Heart right ventricle (tissue), 16 donors: ENCODE results near the gene GLS. TPM values are rescaled to one million over a fixed set of nuclear protein-coding genes. Genes with fewer than 3 reads are reported as not detected.

ENCODE experiments used
- ATAC-seq, 8 donors: fragments of 200-7000 bp; cut with Tn5 transposase; one replicate each; pipeline ENCODE4 v1.9.1; 2020; ENCODE audit warnings: mild to moderate bottlenecking in 8 of 8, moderate library complexity in 8 of 8, moderate number of reproducible peaks in 1 of 8
- DNase-seq, 2 donors: peaks; one replicate each; pipeline ENCODE4 v3.0.0-alpha.2; 2020
- H3K27ac ChIP-seq, 10 donors: fragments of 200-600 bp; sonication (generic) in 2 of 10; one replicate each; pipeline versions ENCODE4 v1.5.0 to v1.8.0; 2020 to 2022; ENCODE audit warnings: mild to moderate bottlenecking in 3 of 10
- H3K27me3 ChIP-seq, 7 donors: fragments of 200-600 bp; one replicate each; pipeline ENCODE4 v1.8.0; 2021 to 2022; ENCODE audit warnings: mild to moderate bottlenecking in 2 of 7
- H3K36me3 ChIP-seq, 9 donors: fragments of 200-600 bp; sonication (generic) in 1 of 9; one replicate each; pipeline versions ENCODE4 v1.5.0 to v1.8.0; 2020 to 2022; ENCODE audit warnings: mild to moderate bottlenecking in 2 of 9
- H3K4me1 ChIP-seq, 9 donors: fragments of 200-600 bp; sonication (generic) in 1 of 9; one replicate each; pipeline versions ENCODE4 v1.5.0 to v1.8.0; 2020 to 2022; ENCODE audit warnings: mild to moderate bottlenecking in 4 of 9
- H3K4me3 ChIP-seq, 10 donors: fragments of 200-600 bp; sonication (generic) in 2 of 10; one replicate each; pipeline versions ENCODE4 v1.5.0 to v1.8.0; 2020 to 2022; ENCODE audit warnings: mild to moderate bottlenecking in 7 of 10, moderate library complexity in 2 of 10
- H3K9me3 ChIP-seq, 11 donors: fragments of 200-600 bp in 10 of 11; sonication (generic) in 2 of 11; one replicate each; pipeline versions ENCODE4 v1.5.0 to v1.8.0; 2013 to 2022; ENCODE audit warnings: mild to moderate bottlenecking in 2 of 11, control low read depth in 1 of 11, moderate library complexity in 1 of 11
- CTCF ChIP-seq, 9 donors: fragments of 200-600 bp; sonication (generic) in 2 of 9; IDR thresholded peaks; one replicate each; pipeline versions ENCODE4 v1.5.0 to v1.8.0; 2021 to 2022; ENCODE audit warnings: antibody characterized with exemption in 9 of 9, mild to moderate bottlenecking in 5 of 9, moderate library complexity in 1 of 9
- whole genome bisulfite sequencing, 2 donors: extraction: QIAGEN DNeasy Blood & Tissue Kit; methylation state at CpG; one replicate each; pipeline ENCODE4 v1.1.7; 2013; ENCODE audit warnings: inconsistent platforms in 1 of 2; 5-methylcytosine and 5-hydroxymethylcytosine counted together
- intact Hi-C, 10 donors: fragments of 100-400 bp; cut with DNase I; formaldehyde crosslinking; loops; one replicate each; pipeline versions ENCODE4 v1.11.1 to v1.14.2; 2022
- polyA plus RNA-seq, 2 donors: library from polyadenylated mRNA; stranded (reverse); fragments of 200-250 nt; gene quantifications; one replicate each; pipeline ENCODE4 v1.2.3, GENCODE V29; 2013
- total RNA-seq, 10 donors: library from RNA; stranded (reverse); fragmentation: NEBNext Ultra II Directional in 3 of 10; extraction: Animal tissue kit (Norgen Biotek cat#: 25700) in 3 of 10; gene quantifications; one replicate each; pipeline versions ENCODE4 v1.2.1 to v1.2.4, GENCODE V29; 2021 to 2023
- donor health status: Arrhythmogenic right ventricular cardiomyopathy.
- donor health status: ischemic (EF 13 %, LVEDD 7.1; RV severe dilation, severe dysfunction).
- donor health status: healthy with polysubstance abuse.
- donor health status: DM: no; HTN: yes; CAD: no.
- donor health status: DM: no; HTN: no; CAD: no.
- donor health status: ischemic (EF 25% LVEDD 6.9; RV normal size, moderate dysfunction).
- donor health status: ischemic (EF 25% LVEDD 5.7; RV mildly dilated, moderate dysfunction).
- donor health status: healthy.
- donor health status: DM: yes; HTN: yes; CAD: no.
- donor health status: Ischemic cardiomyopathy.
- donor health status: ischemic (EF 35%, LVEDD 5.7; RV mildly dilated, moderate dysfunction).
- donor health status: nonischemic (EF 11% LVEDD 7.7; RV severe dilation, severe dysfunction).
- donor health status: DM: yes; HTN: yes; CAD: no.
- donor health status: PGD.
- donor health status: ischemic (EF 29% LVEDD 5.4; RV normal size, mild dysfunction).
- donor health status: nonischemic (EF 23%, LVEDD 6.1; RV moderate dilation, normal function).

The GLS gene
- total and polyA plus RNA-seq, 12 donors: 17.1 to 73.5 (median 54.3) TPM

DNA sequence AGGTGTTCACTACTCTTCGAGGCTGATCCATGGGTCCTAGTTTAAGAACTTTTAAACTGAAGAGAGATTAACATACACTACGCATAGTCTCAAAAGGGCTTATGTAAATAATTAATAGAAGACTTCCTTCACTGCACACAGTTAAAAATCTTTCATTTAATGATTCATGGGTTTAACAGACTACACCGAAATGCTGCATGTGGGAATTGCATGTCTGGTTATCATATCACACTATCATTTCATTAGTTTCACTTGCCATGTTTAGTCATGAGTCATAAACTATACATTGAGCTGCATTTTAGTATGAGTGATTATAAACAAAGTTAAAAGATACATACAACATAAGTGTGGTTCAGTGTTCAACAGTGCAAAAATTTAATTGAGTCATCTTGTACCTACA is 31.2 kb downstream of the GLS start:
- 86 to 92% methylated on average over 3 of the region's 3 CpGs for WGBS, 2 donors
- peaks cover 0 to 93% (median 5%) of the 10 kb centered on the region in 9 donors for H3K36me3 ChIP-seq
- H3K9me3 ChIP-seq: no peaks in the 10 kb centered on the region
- intact Hi-C loops: no loop called here
- TF ChIP-seq CTCF (IDR thresholded peaks at IDR 0.05): no peak
- H3K27ac ChIP-seq: no peak overlapping the region
- no peak overlapping the region for H3K4me3 ChIP-seq
- DNase-seq (no peak), ATAC-seq (no peak)
- peaks cover 0 to 9% (median 0%) of the 10 kb centered on the region in 9 donors for H3K4me1 ChIP-seq
- H3K27me3 ChIP-seq: no peaks in the 10 kb centered on the region

DNA sequence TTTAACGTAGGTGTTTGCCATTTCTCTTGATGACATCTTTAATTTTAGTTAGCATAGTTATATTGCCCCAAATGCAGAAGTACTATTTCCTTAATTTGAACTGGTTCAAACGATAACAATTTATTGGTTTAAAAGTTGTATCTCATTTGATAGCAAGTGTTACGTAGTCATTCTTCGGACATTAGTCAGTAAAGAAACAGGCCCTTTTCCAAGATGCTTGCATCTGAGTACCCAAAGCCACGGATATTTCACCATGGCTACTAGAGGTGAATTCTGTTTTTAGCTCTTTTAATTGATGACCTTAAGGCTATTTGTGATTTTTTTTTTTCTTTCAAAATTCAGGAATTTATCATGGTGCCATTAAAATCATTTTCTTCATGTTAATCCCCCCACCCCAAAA is 32.1 kb downstream of the GLS start:
- 86 to 88% methylated on average over 5 of the region's 5 CpGs for WGBS, 2 donors
- Histone ChIP-seq H3K4me3 (no peak overlapping the region), H3K27ac (no peak overlapping the region), H3K36me3 (peaks cover 0 to 93% (median 14%) of the 10 kb centered on the region in 9 donors), H3K9me3 (no peaks in the 10 kb centered on the region), H3K27me3 (no peaks in the 10 kb centered on the region), H3K4me1 (peaks cover 0 to 9% (median 0%) of the 10 kb centered on the region in 9 donors)
- DNase-seq (no peak), ATAC-seq (no peak)
- no peak for TF ChIP-seq CTCF (IDR thresholded peaks at IDR 0.05)
- intact Hi-C loops: no loop called here

- Histone ChIP-seq H3K27me3 (no peaks in the 10 kb centered on the region), H3K4me1 (peaks cover 0 to 9% (median 0%) of the 10 kb centered on the region in 9 donors), H3K27ac (no peak overlapping the region), H3K9me3 (no peaks in the 10 kb centered on the region), H3K36me3 (peaks cover 0 to 94% (median 16%) of the 10 kb centered on the region in 9 donors), H3K4me3 (no peak overlapping the region)
- TF ChIP-seq CTCF (IDR thresholded peaks at IDR 0.05): no peak
- ATAC-seq: no peak
- no peak for DNase-seq
- intact Hi-C loops: no loop called here
These were observed 33.1 kb downstream of the GLS start for GRCh38 chr2:190913725-190914124.

- Histone ChIP-seq H3K36me3 (peaks cover 0 to 96% (median 27%) of the 10 kb centered on the region in 9 donors), H3K27ac (no peak overlapping the region), H3K9me3 (no peaks in the 10 kb centered on the region), H3K4me1 (peaks cover 0 to 3% (median 0%) of the 10 kb centered on the region in 9 donors), H3K4me3 (no peak overlapping the region), H3K27me3 (no peaks in the 10 kb centered on the region)
- 78 to 84% methylated on average over 3 of the region's 3 CpGs for WGBS, 2 donors
- no peak for DNase-seq
- no peak for TF ChIP-seq CTCF (IDR thresholded peaks at IDR 0.05)
- ATAC-seq: no peak
- intact Hi-C loops: no loop called here
These were observed 36.2 kb downstream of the GLS start for GRCh38 chr2:190916829-190917228.
